Measurements from ENCODE around the gene ZNF341. TPM values are rescaled to one million over a fixed set of nuclear protein-coding genes. Genes with fewer than 3 reads are reported as not detected.
"Not testable (repeated sequence)": the region's sequence is repeated elsewhere in the genome, so short reads cannot be mapped to it uniquely, and the experiment has no call there.

Gene ZNF341
- total RNA-seq, 1 experiment from 2014 or later: 2.6 TPM

DNA sequence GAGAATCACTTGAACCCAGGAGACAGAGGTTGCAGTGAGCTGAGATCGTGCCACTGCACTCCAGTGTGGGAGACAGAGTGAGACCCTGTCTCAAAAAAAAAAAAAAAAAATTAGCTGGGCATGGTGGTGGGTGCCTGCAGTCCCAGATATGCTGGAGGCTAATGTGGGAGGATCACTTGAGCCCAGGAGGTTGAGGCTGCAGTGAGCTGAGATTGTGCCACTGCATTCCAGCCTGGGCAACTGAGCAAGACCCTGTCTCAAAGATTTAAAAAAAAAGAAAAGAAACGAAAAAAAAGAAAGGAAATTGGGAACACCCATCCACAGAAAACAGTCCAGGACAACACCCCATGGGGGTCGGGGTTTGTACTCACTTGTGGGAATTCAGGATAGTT, 60.8 kb downstream of the ZNF341 start:
- not testable (repeated sequence) for DNase-seq (ENCODE audit: low read depth)

DNA sequence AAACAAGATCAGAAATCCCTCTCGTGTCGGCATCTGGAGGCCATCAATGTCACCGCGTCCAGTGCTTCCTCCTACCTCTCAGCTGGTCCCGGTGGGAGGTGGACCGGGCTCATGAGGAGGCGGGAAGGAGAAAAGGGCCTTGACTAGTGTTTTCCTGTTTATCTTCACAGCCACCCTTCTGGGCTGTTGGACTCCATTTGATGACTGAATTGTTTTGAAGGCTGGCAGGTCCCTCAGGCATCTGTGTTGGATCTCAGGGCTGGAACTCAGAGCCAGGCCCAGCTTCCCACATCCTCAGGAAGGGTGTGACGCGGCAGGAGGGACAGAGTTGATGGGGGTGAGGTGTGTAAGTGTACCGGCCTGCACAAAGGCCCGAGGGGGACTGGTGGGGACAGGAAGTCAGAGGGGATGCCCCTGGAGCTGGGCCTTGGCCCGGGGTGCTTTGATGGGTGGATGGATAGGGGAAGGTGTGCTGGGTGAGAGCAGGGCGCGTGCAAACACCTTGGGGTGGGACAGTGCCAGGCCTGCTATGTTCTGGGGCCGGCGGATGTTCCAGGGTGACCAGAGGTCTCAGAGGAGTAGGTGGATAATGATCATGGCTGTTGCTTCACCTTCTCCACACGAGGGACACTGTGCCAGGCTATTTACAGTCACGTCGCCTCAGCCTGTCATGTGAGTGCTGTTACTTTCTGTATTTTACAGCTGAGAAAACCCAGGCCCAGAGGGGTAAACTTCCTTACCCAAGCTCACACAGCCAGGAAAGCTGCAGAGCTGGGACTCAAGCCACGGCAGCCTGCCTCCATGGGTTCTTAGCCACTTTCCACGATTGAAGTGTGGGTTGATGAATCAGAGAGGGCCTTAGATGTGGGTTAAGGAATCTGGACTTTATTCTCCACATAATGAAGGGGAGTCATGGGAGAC, 61.5 kb downstream of the ZNF341 start:
- DNase-seq (ENCODE audit: low read depth): peak; percentile 29

DNA sequence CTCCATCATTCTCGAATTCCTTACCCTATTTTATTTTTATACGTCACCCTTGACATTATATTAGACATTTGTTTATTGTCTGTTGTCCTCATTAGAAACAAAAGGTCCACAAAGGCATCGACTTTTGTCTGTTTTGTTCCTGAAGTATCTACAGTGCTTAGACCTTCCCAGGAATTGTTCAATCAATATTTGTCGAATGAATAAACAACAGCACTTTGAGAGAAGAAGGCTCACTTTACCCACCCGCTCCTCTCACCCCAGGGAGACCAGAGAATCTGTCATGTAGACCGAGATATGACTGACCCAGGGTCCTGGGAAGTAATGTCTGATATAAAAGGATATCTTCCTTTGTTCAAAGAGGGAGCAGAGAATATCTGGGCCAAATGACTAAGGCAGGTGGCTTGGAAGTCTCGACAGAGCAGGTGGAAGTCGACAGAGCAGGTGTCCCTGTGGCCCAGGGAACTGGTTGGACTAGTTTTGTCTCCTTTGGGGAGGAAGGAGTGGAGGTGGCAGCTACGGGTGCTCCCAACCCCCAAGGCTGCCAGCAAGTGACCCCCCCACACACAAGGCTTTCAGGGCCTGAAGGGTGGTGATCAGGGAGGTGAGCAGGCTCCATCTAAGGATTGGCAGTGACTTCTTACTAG, 64.6 kb downstream of the ZNF341 start:
- DNase-seq (ENCODE audit: low read depth): no peak

DNA sequence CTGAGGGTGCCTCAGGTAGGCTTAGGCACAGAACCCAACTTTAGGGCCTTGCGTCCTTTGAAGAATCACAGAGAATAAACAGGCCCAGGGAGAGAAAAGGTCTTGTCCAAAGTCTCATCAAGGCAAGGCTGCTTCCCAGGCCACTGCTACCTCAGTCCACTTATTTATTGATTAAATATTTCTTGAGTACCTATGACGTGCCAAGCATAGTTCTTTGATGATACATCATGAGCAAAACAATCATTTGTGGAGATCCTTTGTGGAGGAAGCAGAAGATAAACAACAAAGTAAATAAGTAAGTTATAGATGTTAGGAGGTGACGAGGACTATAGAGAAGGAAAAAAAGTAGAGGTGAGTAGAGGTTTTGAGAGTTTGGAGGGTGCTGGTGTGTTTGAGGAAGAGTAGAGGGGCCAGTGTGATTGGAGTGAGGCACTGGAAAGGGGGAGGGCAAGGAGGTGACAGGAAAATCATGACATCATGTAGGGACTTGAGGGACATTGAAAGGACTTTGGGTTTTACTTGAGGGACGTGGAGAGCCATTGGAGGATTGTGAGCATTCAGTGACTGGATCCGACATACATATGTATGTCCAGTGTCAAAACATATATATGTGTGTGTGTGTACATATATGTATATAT, 65.2 kb downstream of the ZNF341 start:
- DNase-seq (ENCODE audit: low read depth): no peak

DNA sequence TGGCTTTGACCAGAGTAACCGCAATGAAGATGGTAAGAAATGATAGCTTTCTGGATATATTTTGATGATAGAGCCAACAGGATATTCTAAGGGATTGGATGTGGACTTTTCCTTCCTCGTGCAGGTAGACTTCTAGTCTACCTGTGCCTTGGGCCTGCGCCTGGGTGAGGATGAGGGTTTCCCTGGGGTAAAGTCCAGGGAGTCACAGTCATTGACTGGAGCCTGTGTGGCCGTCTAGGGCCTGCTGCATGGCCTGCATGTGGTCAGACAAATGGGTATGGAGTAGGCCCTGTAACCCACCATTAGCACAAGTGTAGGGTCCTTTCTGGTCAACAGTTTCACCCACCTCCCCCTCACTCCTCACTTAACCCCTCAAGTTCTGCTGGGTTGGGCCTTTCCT, 66.6 kb downstream of the ZNF341 start:
- no peak for DNase-seq (ENCODE audit: low read depth)

DNA sequence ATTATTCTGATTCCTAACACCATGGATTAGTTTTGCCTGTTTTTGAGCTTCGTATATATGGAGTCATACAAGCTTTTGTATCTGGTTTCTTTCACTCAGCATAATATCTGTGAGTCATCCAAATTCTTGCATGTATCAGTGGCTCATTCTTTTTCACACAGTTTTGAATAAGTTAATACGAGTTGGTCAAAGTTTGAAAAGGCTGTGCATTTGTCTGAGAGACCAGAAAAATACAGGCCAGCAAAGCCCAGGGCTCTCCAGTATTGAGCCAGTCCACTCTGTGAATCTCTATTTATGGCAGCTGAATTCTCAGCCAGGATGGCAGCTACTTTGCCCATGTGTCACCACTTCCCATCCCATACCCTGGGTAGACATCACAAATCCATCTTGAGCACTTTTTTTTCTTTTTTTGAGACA, 72.1 kb downstream of the ZNF341 start:
- peak; percentile 82 for DNase-seq (ENCODE audit: low read depth)

DNA sequence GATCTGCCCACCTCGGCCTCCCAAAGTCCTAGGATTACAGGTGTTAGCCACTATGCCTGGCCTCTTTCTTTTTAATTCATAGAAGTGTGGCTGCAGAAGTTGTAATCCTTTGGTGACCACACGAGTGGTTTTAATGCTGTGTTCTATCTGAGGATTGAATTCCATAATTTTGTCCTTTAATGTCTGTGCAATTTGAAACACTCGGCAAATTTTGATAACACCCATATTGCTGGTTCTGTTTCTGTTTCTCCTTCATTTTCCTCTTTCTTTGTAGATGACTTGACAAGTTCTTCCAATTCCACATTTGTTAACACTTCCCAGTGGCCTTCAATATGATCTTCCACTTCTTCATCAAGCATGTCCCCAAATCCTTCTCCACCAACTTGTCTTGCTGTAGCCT, 76.6 kb downstream of the ZNF341 start:
- no peak for DNase-seq (ENCODE audit: low read depth)

DNA sequence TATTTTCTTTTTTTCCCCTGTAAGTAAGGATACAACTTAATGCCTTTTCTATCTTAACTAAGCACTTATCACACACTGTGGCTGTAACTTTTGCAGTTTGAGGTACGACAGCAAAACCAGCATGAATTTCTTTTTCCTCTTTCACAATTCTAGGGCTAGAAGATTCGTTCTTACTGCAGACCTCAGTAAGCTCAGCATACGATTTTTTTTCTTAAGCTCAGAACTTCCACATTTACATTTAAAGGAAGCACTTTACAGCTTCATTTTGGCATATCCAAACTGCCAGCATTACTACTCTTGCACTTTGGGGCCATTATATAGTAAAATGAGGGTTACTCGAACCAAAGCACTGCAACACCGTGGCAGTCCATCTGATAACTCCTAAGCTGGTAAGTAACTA, 78.5 kb downstream of the ZNF341 start:
- no peak for DNase-seq (ENCODE audit: low read depth)

DNA sequence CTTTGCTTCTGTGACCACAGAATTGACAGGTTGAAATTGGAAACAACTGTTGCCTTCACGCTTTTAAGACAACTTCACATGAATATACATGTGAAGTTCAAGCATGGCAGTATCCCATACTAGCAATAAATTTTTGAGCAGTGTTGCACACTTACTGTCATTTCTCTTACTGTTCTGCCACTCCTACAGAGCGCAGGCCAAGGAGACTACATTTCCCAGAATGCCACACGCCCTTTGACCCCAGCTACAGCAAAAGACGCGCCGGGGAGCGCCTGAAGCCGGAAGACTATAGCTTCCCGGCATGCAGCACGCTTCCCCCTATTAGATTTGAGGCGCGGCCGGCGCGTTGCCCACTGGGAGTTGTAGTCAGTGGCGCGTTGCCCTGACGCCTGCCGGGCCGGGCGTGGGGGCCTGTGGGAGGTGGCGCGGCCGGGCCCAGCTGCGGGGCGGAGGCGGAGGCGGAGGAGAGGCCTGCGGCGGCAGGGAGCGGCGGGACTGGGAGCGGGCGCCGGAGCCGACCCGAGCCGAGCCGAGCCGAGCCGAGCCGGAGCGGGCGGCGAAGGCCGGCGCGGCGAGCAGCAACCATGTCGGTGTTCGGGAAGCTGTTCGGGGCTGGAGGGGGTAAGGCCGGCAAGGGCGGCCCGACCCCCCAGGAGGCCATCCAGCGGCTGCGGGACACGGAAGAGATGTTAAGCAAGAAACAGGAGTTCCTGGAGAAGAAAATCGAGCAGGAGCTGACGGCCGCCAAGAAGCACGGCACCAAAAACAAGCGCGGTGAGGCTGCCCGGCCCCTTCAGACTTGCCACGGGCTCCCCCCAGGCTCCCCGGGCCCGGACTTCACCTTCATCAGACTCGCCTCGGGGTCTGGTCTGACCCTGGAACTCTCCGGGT, 79.3 kb downstream of the ZNF341 start, which contains the start of gene CHMP4B:
CHMP4B (plus strand) TSS at position 464 of the 891 bp plus-strand sequence; CDS start at position 585, 121 bp downstream.
- DNase-seq (ENCODE audit: low read depth): peak; percentile 100

DNA sequence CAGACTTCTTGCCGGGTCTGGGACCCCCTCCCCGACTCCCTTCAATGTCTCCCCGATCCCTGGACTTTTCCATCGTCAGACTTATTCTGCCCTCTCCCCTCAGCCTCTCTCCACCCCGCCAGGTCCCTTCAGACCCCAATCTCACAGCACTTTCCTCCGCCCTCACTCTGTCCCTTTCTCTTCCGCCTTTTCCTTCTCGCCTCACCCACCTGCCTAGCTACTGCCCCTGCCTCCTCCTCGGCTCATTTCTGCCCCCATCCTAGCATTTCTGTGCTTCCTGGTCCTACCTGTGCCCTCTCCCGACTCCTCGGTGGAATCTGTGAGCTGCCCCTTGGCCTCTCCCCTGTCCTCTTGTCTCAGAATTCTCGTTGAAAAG, 80.0 kb downstream of the ZNF341 start:
- DNase-seq (ENCODE audit: low read depth): no peak

DNA sequence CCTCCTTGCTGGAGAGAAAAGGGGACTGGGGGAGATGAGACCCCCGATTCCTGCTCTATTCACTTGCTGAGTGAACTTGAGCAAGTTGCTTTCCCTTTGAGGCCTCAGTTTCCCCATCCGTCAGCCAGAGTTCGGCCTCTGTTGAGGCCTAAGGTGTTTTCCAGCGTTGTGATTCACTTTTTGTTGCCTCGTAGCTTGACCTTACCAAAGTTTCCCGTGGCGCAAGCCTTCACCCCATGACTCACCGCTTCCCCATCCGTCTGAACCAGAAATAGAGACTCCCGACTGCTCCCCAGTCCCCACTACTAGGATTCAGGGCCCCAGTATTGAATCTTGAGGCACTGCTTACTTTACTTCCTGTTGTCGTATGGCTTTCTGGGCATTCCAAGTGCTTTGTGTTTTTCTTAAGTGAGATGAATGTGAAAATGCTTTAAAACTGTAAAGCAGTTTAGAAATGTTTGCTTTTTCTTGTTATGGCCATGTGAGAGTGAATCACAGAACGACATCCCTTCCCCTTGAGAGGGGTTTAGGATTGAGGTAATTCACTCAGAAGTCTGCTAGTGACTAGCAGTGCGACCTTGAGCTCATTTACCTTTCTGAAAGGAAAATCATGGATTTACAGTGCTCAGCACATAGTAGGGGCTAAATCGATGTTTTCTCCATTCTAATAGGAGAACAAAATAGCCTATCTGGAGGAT, 80.5 kb downstream of the ZNF341 start:
- DNase-seq (ENCODE audit: low read depth): peak; percentile 94

DNA sequence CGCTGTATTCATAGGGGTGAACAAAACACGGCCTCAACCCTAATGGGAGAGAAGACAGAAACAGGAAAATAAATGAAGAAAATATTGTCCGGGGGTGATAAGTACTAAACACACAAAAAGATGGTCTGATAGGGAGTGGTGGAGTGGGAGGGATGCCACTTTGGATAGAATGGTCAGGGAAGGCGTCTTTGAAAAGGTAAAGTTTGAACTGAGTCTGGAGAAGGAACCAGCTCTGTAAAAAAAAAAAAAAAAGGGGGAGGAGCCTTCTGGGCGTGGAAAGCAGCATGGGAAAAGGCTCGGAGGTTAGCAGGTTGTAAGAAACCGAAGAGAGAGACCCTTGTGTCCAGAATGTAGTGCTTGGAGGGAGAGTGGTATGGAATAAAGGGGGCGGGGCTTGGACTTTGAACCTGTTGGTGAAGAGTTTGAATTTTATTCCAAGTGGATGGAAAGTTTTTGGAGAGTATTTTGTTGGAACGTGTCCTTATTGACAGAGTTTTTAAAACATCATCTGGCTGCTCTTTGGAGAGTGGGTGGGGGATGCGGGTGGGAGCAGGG, 81.2 kb downstream of the ZNF341 start:
- no peak for DNase-seq (ENCODE audit: low read depth)

DNA sequence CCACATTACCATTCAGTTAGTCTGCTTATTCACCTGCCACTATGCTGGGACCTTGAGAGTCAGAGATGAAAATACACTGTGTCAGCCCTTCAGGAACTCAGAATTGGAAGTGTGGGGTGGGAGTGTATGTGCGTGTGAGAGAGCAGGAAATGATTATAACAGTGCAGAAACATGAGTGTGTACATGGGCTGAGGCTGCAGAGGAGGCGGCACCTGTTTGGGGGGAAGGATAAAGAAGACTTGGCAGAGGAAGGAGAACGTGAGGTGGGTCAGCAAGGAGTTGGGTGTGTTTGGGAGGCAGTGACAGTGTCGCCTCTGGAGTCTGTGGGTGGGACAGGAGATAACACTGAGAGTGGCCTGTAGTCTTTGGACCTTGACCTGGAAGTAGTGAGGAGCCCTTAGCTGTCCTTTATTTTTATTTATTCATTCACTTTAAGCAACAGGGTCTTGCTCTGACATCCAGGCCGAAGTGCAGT, 82.5 kb downstream of the ZNF341 start:
- DNase-seq (ENCODE audit: low read depth): no peak

DNA sequence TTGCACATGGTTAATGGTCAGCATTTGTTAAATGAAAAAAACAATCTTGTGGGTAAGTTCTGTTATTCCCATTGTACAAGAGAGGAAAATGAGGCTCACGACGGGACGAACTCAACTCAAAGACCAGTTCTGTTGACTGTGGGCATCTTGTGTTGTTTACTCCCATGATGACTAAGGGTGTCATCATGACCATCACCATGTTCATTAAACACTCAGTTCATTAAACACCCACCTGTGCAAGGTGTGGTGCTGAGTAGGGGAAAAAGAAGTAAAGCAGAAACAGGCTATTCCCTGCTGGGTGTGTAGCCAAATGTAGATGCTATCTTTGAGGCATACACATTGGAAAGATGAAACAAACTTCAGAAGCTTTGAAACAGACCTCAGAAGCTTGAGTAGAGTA, 83.9 kb downstream of the ZNF341 start:
- DNase-seq (ENCODE audit: low read depth): no peak

DNA sequence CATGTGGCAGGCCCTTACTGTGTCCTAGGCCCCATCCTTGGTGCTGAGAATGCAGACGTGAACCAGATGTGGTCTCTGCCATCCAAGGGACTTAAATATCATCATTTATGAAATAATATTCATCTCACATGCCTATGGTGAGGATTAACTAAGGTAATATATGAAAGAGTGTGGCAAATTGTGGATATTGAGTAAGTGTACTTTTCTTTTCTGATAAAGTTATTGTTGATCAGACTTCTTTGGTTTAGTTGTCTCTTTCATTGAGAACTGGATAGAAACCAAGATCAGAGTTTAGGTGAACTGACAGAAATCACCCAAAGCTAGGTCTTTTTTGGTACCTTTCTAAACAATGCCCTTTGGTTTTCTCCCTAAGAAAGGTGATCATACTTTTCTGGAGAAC, 84.4 kb downstream of the ZNF341 start:
- no peak for DNase-seq (ENCODE audit: low read depth)

DNA sequence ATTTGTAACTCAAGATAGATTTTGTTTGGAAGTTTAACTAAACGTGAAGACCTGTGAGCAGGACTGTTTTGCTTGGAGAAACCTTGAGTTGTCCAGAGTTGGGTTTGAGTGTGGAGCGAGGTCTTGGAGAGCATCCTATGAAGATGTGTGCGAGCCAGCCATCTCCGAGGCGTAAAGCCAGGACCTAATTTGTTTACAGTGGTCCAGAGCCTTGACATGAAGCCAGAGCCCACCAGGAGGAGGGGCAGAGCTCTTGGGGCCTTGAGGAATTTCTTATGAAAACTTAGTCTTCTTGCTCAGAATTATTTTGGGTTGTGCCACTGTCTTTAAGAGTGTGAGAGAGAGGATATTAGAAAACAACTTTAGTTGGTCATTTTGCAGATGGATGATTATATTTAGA, 85.6 kb downstream of the ZNF341 start:
- no peak for DNase-seq (ENCODE audit: low read depth)

DNA sequence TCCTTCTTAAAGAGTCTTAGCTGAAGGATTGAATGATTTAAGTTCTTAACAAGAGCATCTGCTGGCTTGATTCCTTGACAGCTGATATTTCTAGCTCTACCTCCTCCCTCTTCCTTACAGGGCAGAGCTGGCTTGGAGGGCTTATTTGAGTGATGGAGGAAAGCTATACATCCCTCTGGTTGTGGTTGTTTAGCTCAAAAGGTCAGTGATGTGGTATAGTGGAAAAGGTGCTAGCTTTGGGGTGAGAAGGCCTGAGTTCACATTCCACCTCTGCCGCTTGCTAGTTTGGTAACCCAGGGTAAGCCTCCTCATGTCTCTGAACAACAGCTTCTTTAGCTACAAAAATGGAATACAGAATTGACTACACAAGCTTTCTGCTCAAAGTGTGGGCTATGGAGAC, 87.7 kb downstream of the ZNF341 start:
- no peak for DNase-seq (ENCODE audit: low read depth)

DNA sequence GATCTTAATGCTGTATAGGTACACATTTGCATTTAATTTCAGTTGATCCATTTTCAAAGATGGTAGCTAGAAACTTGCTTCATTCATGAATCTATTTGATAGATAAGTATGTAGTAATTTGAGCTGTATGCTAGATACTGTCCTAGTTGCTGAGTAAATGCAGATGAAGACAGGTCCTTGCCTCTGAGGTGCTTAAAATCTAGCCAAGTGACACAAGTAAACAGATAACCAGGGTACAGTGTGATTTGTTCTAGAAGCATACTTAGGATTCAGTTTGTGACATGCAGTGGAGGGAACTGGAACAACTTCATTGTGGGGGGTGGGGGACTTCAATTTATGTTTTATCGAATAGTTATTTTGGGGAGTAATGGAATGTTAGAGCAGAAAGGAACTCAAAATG, 88.6 kb downstream of the ZNF341 start:
- DNase-seq (ENCODE audit: low read depth): no peak

DNA sequence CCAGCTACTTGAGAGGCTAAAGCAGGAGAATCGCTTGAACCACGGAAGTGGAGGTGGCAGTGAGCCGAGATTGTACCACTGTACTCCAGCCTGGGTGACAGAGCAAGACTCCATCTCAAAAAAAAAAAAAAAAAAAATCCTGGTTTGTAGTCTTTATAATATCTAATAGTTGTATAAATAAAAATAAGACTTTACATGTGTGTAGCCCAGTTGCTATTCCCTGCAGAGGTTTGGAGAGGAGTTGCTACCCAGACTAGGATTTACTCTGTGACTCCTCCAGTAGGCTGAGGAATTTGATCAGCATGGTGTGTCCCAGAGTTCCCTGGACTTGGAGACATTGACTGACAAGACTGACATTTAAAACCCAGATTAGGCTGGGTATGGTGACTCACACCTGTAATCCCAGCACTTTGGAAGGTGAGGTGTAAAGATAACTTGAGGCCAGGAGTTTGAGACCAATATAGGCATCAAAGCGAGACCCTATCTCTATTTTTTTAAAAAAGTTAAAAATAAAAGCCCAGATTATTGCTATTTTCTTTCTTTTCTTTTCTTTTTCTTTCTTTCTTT, 89.6 kb downstream of the ZNF341 start:
- peak; percentile 36 for DNase-seq (ENCODE audit: low read depth)

DNA sequence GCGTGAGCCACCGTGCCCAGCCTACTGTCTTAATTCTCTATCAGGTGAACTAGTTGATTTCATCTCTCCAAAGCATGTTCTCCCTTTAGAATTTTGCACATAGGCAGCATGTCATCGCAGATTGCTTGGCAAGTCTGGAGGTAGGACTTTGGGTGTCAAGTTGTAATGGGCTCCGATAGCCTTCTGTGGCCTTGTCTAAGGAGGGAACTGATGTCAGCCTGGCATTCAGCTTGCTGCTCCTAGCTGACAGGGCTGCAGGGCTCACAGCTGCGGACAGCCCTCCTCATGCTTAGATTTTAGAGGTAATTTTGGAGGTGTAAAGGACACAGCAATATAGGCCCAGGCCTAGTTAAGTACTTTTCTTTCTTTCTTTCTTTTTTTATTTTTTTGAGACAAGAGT, 90.6 kb downstream of the ZNF341 start:
- DNase-seq (ENCODE audit: low read depth): no peak
